Activated T-helper 2 cell treated with anti-CD3 and anti-CD28 coated beads, Interferon-gamma antibody, Interleukin-2, Interleukin-4, amounts not matched to agents 10 μg/mL and 5 μg/mL and 100 μg/mL, durations not matched to agents 14 hours and 24 hours and 36 hours (primary cell): ENCODE measurements around the gene KIF13A. TPM values are rescaled to one million over a fixed set of nuclear protein-coding genes. Genes with fewer than 3 reads are reported as not detected.
"Not testable (repeated sequence)": the region's sequence is repeated elsewhere in the genome, so short reads cannot be mapped to it uniquely, and the experiment has no call there.

Experiments used
- DNase-seq: peaks from one replicate; pipeline ENCODE4 v3.0.0; 2021; ENCODE audit warnings: low spot score
- H3K27ac Mint-ChIP-seq: one replicate; pipeline ENCODE4 v1.8.0; 2021; ENCODE audit warnings: mixed read lengths
- H3K27me3 Mint-ChIP-seq: one replicate; pipeline ENCODE4 v1.8.0; 2021; ENCODE audit warnings: low read depth, mixed read lengths
- H3K36me3 Mint-ChIP-seq: one replicate; pipeline ENCODE4 v1.8.0; 2021; ENCODE audit warnings: low read depth, mixed read lengths
- H3K4me1 Mint-ChIP-seq: one replicate; pipeline ENCODE4 v1.8.0; 2021; ENCODE audit warnings: low read depth, mixed read lengths
- H3K4me3 Mint-ChIP-seq: one replicate; pipeline ENCODE4 v1.8.0; 2021; ENCODE audit warnings: low read depth, mild to moderate bottlenecking, moderate library complexity, mixed read lengths
- H3K9me3 Mint-ChIP-seq: one replicate; pipeline ENCODE4 v1.8.0; 2021; ENCODE audit warnings: mixed read lengths
- intact Hi-C: fragments of 100-400 bp; cut with micrococcal nuclease; formaldehyde crosslinking; loops from one replicate; pipeline ENCODE4 v1.15.1; 2023
- total RNA-seq: library from RNA; stranded (reverse); gene quantifications from 2 replicates; pipeline ENCODE4 v1.2.3, GENCODE V29; 2022

The KIF13A gene
- total RNA-seq, 1 donor from 2014 or later = not detected

DNA sequence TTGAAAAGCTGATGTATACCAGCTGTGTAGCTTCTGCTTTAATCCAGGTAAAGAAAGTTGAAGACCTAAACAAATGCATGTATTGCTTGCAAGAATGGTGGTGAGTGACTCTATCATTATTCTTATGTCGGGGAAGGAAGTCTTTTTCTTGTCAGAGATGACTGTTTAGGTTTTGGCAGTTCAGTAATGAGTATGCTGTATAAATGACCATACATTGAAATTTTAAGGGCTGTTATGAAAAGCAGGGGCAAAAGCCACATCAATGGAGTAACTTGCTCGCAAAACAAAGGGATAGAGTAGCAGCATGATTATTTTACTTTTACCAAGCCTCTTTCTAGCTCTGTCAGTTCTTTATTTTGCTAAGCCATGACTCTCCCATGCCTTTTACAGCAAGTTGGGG is 224.8 kb downstream of the KIF13A start:
- H3K27ac Mint-ChIP-seq = no peak overlapping the region
- H3K4me1 Mint-ChIP-seq = peaks cover 3% of the 10 kb centered on the region
- no peak overlapping the region for H3K4me3 Mint-ChIP-seq
- intact Hi-C loops = no loop called here
- no peaks in the 10 kb centered on the region for H3K9me3 Mint-ChIP-seq
- no peak for DNase-seq
- H3K36me3 Mint-ChIP-seq = no peaks in the 10 kb centered on the region
- peaks cover 15% of the 10 kb centered on the region for H3K27me3 Mint-ChIP-seq

DNA sequence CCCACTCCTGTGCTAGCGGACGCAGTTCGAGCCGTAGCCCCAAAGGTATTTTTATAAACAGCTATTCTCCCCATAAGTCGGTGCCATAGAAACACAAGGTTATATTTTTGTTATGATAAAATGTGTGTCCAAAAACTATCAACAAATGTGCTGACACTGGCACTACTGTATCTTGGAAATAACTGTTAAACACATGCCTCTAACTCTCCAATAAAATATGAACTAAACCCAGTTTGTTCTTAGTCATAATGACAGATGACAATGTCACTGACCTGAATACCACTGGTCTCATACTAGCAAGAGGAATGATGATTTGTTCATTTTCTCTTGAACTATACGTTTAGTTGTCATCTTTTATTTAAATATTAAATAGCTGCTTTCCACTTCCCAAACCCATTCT is 229.3 kb downstream of the KIF13A start:
- intact Hi-C loops = no loop called here
- Mint-ChIP-seq H3K27ac (no peak overlapping the region), H3K4me1 (peaks cover 3% of the 10 kb centered on the region), H3K4me3 (no peak overlapping the region), H3K9me3 (no peaks in the 10 kb centered on the region), H3K27me3 (peaks cover 10% of the 10 kb centered on the region), H3K36me3 (no peaks in the 10 kb centered on the region)
- no peak for DNase-seq

DNA sequence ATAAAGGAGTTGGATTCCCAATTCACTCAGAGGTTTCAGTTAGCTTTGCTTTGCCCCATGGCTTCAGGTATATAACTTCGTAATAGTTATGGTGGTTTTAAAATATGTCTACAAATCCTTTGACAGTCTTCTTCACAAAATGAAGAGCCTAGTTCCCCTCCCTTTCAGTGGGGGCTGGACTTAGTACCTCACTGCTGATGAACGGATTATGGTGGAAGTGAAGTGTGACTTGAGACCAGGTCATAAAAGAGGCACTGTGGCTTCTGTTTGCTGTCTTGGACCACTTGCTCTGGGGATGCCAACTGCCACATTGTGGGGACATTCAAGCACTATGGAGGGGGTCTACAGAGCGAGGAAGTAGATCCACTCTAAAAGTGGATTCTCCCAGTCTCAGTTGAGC is 233.2 kb downstream of the KIF13A start:
- no peak for DNase-seq
- intact Hi-C loops = no loop called here
- no peaks in the 10 kb centered on the region for H3K4me1 Mint-ChIP-seq
- H3K27me3 Mint-ChIP-seq = peaks cover 9% of the 10 kb centered on the region
- H3K9me3 Mint-ChIP-seq = no peaks in the 10 kb centered on the region
- H3K27ac Mint-ChIP-seq = no peak overlapping the region
- no peak overlapping the region for H3K4me3 Mint-ChIP-seq
- H3K36me3 Mint-ChIP-seq = no peaks in the 10 kb centered on the region

DNA sequence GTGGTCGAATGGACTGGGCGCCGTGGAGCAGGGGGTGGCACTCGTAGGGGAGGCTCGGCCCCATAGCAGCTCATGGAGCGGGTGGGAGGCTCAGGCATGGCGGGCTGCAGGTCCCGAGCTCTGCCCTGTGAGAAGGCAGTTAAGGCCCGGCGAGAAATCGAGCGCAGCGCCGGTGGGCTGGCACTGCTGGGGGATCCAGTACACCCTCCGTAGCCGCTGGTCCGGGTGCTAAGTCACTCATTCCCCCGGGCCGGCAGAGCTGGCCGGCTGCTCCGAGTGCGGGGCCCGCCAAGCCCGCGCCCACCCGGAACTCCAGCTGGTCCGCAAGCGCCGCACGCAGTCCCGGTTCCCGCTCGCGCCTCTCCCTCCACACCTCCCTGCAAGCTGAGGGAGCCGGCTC is 242.1 kb downstream of the KIF13A start:
- H3K27me3 Mint-ChIP-seq, H3K4me1 Mint-ChIP-seq, H3K36me3 Mint-ChIP-seq, H3K4me3 Mint-ChIP-seq, H3K9me3 Mint-ChIP-seq, DNase-seq, intact Hi-C loops, H3K27ac Mint-ChIP-seq: not testable (repeated sequence)

DNA sequence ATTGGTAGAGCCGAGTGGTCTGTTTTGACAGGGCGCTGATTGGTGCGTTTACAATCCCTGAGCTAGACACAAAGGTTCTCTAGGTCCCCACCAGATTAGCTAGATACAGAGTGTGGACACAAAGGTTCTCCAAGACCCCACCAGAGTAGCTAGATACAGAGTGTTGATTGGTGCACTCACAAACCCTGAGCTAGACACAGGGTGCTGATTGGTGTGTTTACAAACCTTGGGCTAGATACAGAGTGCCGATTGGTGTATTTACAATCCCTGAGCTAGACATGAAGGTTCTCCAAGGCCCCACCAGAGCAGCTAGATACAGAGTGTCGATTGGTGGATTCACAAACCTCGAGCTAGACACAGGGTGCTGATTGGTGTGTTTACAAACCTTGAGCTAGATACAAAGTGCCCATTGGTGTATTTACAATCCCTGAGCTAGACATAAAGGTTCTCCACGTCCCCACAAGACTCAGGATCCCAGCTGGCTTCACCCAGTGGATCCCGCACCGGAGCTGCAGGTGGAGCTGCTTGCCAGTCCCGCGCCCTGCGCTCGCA is 242.6 kb downstream of the KIF13A start:
- DNase-seq, H3K4me1 Mint-ChIP-seq, H3K4me3 Mint-ChIP-seq, intact Hi-C loops, H3K27ac Mint-ChIP-seq, H3K36me3 Mint-ChIP-seq, H3K27me3 Mint-ChIP-seq, H3K9me3 Mint-ChIP-seq: not testable (repeated sequence)

DNA sequence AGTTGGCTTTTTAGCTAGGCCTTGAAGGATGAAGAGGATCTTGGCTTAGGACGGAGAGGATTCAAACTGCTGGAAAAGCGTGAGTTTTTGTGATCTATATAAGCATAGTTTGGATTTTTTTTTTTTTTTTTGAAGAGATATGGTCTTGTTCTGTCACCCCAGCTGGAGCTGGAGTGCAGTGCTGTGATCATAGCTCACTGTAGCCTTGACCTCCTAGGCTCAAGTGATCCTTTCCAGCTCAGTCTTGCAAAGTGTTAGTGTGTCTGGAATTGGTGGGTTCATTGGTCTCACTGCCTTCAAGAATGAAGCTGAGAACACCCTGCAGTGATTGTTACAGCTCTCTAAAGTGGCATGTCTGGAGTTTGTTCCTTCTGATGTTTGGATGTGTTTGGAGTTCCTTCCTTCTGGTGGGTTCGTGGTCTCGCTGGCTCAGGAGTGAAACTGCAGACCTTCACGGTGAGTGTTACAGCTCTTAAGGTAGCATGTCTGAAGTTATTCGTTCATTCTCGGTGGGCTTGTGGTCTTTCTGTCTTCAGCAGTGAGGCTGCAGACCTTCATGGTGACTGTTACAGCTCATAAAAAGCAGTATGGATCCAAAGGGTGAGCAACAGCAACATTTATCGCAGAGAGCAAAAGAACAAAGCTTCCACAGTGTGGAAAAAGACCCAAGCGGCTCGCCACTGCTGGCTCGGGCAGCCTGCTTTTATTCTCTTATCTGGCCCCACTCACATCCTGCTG is 243.2 kb downstream of the KIF13A start:
- intact Hi-C loops = no loop called here
- H3K36me3 Mint-ChIP-seq = no peaks in the 10 kb centered on the region

DNA sequence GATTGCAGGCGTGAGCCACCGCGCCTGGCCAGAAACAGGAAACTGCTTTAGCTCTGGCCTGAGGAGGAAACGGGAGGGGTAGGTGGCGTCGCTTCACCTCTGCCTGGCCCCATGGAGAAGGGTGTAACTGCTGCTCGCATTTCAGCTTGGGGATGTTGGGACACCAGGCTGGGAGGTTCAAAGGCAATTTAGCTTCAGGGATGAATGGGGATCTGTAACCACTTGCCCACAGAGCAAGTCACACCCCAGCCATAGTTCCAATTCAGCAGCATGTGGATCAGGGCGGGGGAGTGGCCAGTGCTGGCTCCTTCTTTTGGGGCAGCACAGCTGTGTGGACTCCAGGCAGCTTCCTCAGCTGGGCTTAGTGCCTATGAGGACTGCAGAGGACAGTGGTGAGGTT is 245.9 kb downstream of the KIF13A start:
- Mint-ChIP-seq H3K9me3 (peaks cover 15% of the 10 kb centered on the region), H3K27ac (no peak overlapping the region), H3K4me1 (no peaks in the 10 kb centered on the region), H3K27me3 (peaks cover 1% of the 10 kb centered on the region), H3K36me3 (no peaks in the 10 kb centered on the region), H3K4me3 (no peak overlapping the region)
- DNase-seq = no peak
- intact Hi-C loops = no loop called here

More for the DNA sequence above, 243.2 kb downstream of the KIF13A start:
- H3K27me3 Mint-ChIP-seq = peaks cover 2% of the 10 kb centered on the region
- no peaks in the 10 kb centered on the region for H3K4me1 Mint-ChIP-seq
- H3K27ac Mint-ChIP-seq = no peak overlapping the region
- no peak overlapping the region for H3K4me3 Mint-ChIP-seq
- no peaks in the 10 kb centered on the region for H3K9me3 Mint-ChIP-seq
- DNase-seq = no peak

DNA sequence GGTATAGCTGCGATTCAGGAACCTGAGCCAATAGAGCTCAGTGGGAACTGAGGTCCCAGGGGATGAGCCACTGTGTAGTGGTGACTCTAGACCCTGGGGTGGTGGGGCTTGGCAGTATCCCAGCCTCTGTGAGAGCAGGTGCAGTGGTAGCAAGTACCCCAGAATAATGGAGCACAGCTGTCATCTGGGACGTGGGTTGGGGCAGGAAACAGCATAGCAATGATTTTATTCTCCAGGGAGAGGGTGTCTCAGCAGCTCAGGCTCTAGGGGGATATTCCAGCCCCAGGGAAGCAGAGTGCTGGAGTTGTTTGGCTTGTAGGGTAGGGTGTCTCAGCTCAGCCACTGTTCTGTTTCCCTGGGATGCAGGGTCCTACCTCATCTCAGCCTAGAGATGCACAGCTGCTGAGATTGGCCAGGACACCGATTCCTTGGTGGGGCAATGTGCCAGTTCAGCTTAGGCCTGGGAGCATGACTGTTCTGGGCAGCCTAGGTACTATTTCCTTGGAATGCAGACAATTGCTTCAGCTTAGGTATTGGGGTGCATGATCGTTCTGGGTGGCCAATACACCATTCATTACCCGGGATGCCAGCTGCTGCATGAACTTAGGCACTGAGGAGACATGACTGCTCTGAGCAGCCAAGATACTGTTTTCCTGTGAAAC is 246.7 kb downstream of the KIF13A start:
- H3K27ac Mint-ChIP-seq = no peak overlapping the region
- intact Hi-C loops = no loop called here

DNA sequence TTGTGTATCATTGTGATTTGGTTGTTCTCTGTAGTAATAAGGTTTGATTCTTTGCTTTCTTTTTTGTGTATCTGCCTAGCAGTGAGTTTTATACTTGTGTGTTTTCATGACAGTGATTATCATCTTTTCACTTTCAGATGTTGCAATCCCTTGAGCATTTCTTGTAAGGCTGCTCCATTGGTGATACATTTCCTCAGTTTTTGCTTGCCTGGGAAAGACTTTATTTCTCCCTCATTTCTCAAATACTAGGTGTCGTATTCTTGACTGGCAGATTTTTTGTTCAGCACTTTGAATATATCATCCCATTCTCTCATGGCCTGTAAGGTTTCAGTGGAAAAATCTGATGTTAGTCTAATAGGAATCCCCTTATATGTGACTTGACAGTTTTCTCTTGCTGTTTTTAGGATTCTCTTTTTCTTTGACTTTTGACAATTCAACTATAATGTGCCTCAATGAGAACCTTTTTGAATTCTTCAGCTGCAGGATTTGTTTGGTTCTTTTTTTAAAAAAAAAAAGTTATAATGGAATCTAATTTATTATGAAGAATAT is 249.7 kb downstream of the KIF13A start:
- Mint-ChIP-seq H3K9me3 (peaks cover 15% of the 10 kb centered on the region), H3K27ac (no peak overlapping the region), H3K27me3 (peaks cover 1% of the 10 kb centered on the region), H3K36me3 (no peaks in the 10 kb centered on the region), H3K4me1 (no peaks in the 10 kb centered on the region), H3K4me3 (no peak overlapping the region)
- no peak for DNase-seq
- intact Hi-C loops = no loop called here

More for the DNA sequence above, 246.7 kb downstream of the KIF13A start:
- H3K4me1 Mint-ChIP-seq = no peaks in the 10 kb centered on the region
- H3K36me3 Mint-ChIP-seq = no peaks in the 10 kb centered on the region
- H3K27me3 Mint-ChIP-seq = peaks cover 1% of the 10 kb centered on the region
- no peak overlapping the region for H3K4me3 Mint-ChIP-seq
- H3K9me3 Mint-ChIP-seq = peaks cover 15% of the 10 kb centered on the region
- no peak for DNase-seq

DNA sequence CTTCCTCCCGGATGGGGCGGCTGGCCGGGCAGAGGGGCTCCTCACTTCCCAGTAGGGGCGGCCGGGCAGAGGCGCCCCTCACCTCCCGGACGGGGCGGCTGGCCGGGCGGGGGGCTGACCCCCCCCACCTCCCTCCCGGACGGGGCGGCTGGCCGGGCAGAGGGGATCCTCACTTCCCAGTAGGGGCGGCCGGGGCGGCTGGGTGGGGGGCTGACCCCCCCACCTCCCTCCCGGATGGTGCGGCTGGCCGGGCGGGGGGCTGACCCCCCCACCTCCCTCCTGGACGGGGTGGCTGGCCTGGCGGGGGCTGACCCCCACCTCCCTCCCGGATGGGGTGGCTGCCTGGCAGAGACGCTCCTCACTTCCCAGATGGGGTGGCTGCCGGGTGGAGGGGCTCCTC is 252.1 kb downstream of the KIF13A start:
- H3K4me3 Mint-ChIP-seq, H3K27ac Mint-ChIP-seq, intact Hi-C loops, H3K27me3 Mint-ChIP-seq, H3K36me3 Mint-ChIP-seq, DNase-seq, H3K4me1 Mint-ChIP-seq: not testable (repeated sequence)
- H3K9me3 Mint-ChIP-seq = peaks cover 15% of the 10 kb centered on the region

DNA sequence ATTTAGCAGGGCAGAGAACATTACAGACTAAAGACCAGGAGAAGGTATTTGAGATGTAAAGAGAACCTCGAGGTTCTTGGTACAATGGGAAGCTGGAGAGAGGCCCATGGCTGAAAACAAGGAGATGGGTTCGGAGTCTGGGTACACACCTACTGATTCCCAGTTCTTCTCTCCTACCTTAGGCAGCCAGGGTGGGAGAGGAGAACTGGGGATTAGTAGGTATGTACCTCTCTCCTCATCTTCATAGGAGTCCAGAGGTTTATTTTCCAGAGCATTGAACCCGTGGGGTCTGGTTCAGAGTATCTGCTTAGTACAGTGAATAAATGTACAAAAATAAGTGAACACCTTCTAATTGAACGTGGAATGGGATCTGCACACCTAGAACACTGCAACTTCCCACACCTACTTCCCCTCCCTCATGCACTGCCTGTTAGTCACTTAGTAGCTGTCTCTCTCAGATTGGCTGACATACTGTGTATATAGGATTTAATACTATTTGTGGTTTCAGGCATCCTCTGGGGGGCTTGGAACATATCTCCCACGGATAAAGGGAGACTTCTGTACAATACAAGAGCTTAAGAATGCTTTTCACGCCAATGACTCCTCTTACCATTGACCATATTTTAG is 257.2 kb downstream of the KIF13A start:
- intact Hi-C loops = no loop called here
- Mint-ChIP-seq H3K9me3 (no peaks in the 10 kb centered on the region), H3K27ac (no peak overlapping the region), H3K4me1 (no peaks in the 10 kb centered on the region), H3K36me3 (no peaks in the 10 kb centered on the region), H3K27me3 (no peaks in the 10 kb centered on the region), H3K4me3 (no peak overlapping the region)
- no peak for DNase-seq

DNA sequence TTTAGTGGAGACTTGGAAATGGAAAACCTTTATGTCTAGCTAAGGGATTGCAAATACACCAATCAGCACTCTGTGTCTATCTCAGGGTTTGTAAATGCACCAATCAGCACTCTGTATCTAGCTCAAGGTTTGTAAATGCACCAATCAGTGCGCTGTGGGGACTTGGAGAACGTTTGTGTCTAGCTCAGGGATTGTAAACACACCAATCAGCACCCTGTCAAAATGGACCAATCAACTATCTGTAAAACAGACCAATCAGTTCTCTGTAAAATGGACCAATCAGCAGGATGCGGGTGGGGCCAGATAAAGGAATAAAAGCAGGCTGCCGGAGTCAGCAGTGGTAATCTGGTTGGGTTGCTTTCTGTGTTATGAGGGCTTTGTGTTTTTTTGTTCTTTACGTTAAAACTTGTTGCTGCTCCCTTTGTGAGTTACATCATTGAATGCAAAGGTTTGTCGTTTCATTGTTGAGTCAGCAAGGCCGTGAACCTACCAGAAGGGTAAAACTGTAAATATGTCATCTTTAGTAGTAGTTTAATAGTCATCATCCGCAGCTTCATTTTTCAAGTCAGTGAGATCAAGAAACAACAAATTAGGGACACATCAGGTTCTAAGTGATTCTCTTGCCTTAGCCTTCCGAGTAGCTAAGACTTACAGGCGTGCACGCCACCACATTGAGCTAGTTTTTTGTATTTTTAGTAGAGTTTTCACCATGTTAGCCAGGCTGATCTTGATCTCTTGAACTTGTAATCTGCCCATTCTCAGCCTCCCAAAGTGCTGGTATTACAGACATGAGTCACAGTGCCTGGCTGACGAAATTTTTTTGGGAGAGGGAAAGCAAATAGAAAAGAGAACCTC is 258.0 kb downstream of the KIF13A start:
- Mint-ChIP-seq H3K36me3 (no peaks in the 10 kb centered on the region), H3K27ac (no peak overlapping the region), H3K27me3 (no peaks in the 10 kb centered on the region), H3K4me3 (no peak overlapping the region), H3K4me1 (no peaks in the 10 kb centered on the region), H3K9me3 (no peaks in the 10 kb centered on the region)
- DNase-seq = no peak
- intact Hi-C loops = no loop called here
